HEK293 (cell line): ENCODE measurements around the gene CACNA1F.

Experiments used
- CTCF ChIA-PET: fragments of 350-600 bp; formaldehyde crosslinking; extraction: SDS; loops from one replicate; lab custom pipeline; 2021; ENCODE audit warnings: antibody characterized with exemption; lab: Yijun Ruan, JAX
- POLR2A ChIA-PET: fragments of 300-600 bp; formaldehyde crosslinking; extraction: SDS; loops from one replicate; lab custom pipeline; 2020; ENCODE audit warnings: antibody characterized with exemption, inconsistent platforms; lab: Yijun Ruan, JAX
- H3K27ac ChIP-seq: fragments of 200-500 bp; sonication (Bioruptor generic); 2 replicates; pipeline ENCODE4 v1.5.1; 2014; ENCODE audit warnings: low read depth, low read length, control low read depth, inconsistent platforms; ENCODE audit errors: extremely low read depth
- H3K36me3 ChIP-seq, 2 experiments: fragments of 200-500 bp in 1 of 2; sonication (Bioruptor generic) in 1 of 2; 1 replicate in 1 of 2; 2 replicates in 1 of 2; pipeline ENCODE4 v1.5.1; 2014 to 2017; ENCODE audit warnings: inconsistent platforms in 2 of 2, low read length in 2 of 2; ENCODE audit not compliant: control insufficient read depth in 2 of 2, insufficient read depth in 1 of 2
- H3K4me1 ChIP-seq: fragments of 200-500 bp; sonication (Bioruptor generic); 2 replicates; pipeline ENCODE4 v1.5.1; 2014; ENCODE audit warnings: mild to moderate bottlenecking, low read length, inconsistent platforms; ENCODE audit not compliant: control insufficient read depth, insufficient read depth
- H3K4me3 ChIP-seq: 2 replicates; pipeline ENCODE4 v1.5.1; 2011; ENCODE audit warnings: low read depth, mild to moderate bottlenecking, control low read depth, low read length, moderate library complexity
- H3K9me3 ChIP-seq: fragments of 200-500 bp; sonication (Bioruptor generic); 2 replicates; pipeline ENCODE4 v1.5.1; 2014; ENCODE audit warnings: low read depth, low read length, inconsistent platforms; ENCODE audit not compliant: control insufficient read depth, insufficient read depth
- AEBP2 ChIP-seq: fragments of 450-650 bp; formaldehyde crosslinking; IDR thresholded peaks from 2 replicates; pipeline ENCODE4 v1.5.1; 2016; ENCODE audit warnings: missing biosample characterization, missing genetic modification characterization, borderline replicate concordance
- EGR2 ChIP-seq: fragments of 450-650 bp; formaldehyde crosslinking; IDR thresholded peaks from 2 replicates; pipeline ENCODE4 v1.5.1; 2016; ENCODE audit warnings: low read depth, missing biosample characterization, missing genetic modification characterization
- GLIS1 ChIP-seq: fragments of 450-650 bp; formaldehyde crosslinking; IDR thresholded peaks from 2 replicates; pipeline ENCODE4 v1.5.1; 2016; ENCODE audit warnings: missing biosample characterization, missing genetic modification characterization
- KLF1 ChIP-seq: fragments of 450-650 bp; formaldehyde crosslinking; IDR thresholded peaks from 2 replicates; pipeline ENCODE4 v1.5.1; 2016; ENCODE audit warnings: missing biosample characterization, missing genetic modification characterization
- KLF9 ChIP-seq: fragments of 450-650 bp; formaldehyde crosslinking; IDR thresholded peaks from 2 replicates; pipeline ENCODE4 v1.5.1; 2016; ENCODE audit warnings: missing biosample characterization, missing genetic modification characterization, low read depth
- PATZ1 ChIP-seq: fragments of 450-650 bp; formaldehyde crosslinking; IDR thresholded peaks from 2 replicates; pipeline ENCODE4 v1.5.1; 2016; ENCODE audit warnings: missing biosample characterization, missing genetic modification characterization
- PRDM2 ChIP-seq: fragments of 450-650 bp; formaldehyde crosslinking; IDR thresholded peaks from 2 replicates; pipeline ENCODE4 v1.5.1; 2016; ENCODE audit warnings: missing biosample characterization, missing genetic modification characterization, borderline replicate concordance
- PRDM6 ChIP-seq: fragments of 450-650 bp; formaldehyde crosslinking; IDR thresholded peaks from 2 replicates; pipeline ENCODE4 v1.5.1; 2017; ENCODE audit warnings: missing biosample characterization, missing genetic modification characterization
- SCRT1 ChIP-seq: fragments of 450-650 bp; formaldehyde crosslinking; IDR thresholded peaks from 2 replicates; pipeline ENCODE4 v1.5.1; 2016; ENCODE audit warnings: missing biosample characterization, missing genetic modification characterization, borderline replicate concordance
- SP2 ChIP-seq: fragments of 450-650 bp; formaldehyde crosslinking; IDR thresholded peaks from 2 replicates; pipeline ENCODE4 v1.5.1; 2016; ENCODE audit warnings: missing biosample characterization, missing genetic modification characterization
- TCF7L2 ChIP-seq: IDR thresholded peaks from 2 replicates; pipeline ENCODE4 v1.6.1; 2011; ENCODE audit warnings: low read depth, mild to moderate bottlenecking, inconsistent platforms, low read length, moderate library complexity, borderline replicate concordance
- YY2 ChIP-seq: fragments of 450-650 bp; formaldehyde crosslinking; IDR thresholded peaks from 2 replicates; pipeline ENCODE4 v1.5.1; 2016; ENCODE audit warnings: missing biosample characterization, missing genetic modification characterization
- ZBTB8A ChIP-seq: fragments of 450-650 bp; formaldehyde crosslinking; IDR thresholded peaks from 2 replicates; pipeline ENCODE4 v1.5.1; 2016; ENCODE audit warnings: missing biosample characterization, missing genetic modification characterization
- ZFHX2 ChIP-seq: fragments of 450-650 bp; formaldehyde crosslinking; conservative IDR thresholded peaks from 2 replicates; pipeline ENCODE4 v1.5.1; 2016; ENCODE audit warnings: missing biosample characterization, missing genetic modification characterization
- ZFP3 ChIP-seq: fragments of 450-650 bp; formaldehyde crosslinking; IDR thresholded peaks from 2 replicates; pipeline ENCODE4 v1.5.1; 2016; ENCODE audit warnings: low read depth, missing biosample characterization, missing genetic modification characterization
- ZNF37A ChIP-seq: fragments of 450-650 bp; IDR thresholded peaks from 2 replicates; pipeline ENCODE4 v1.5.1; 2018; ENCODE audit warnings: missing biosample characterization, missing genetic modification characterization
- ZNF488 ChIP-seq: fragments of 450-650 bp; formaldehyde crosslinking; IDR thresholded peaks from 2 replicates; pipeline ENCODE4 v1.5.1; 2016; ENCODE audit warnings: missing biosample characterization, missing genetic modification characterization
- ZNF571 ChIP-seq: fragments of 450-650 bp; formaldehyde crosslinking; IDR thresholded peaks from 2 replicates; pipeline ENCODE4 v1.5.0; 2017; ENCODE audit warnings: missing biosample characterization, missing genetic modification characterization
- ZNF629 ChIP-seq: fragments of 450-650 bp; formaldehyde crosslinking; IDR thresholded peaks from 2 replicates; pipeline ENCODE4 v1.5.1; 2017; ENCODE audit warnings: missing biosample characterization, missing genetic modification characterization
- ZNF830 ChIP-seq: fragments of 450-650 bp; IDR thresholded peaks from 2 replicates; pipeline ENCODE4 v1.5.0; 2018; ENCODE audit warnings: missing biosample characterization, missing genetic modification characterization, low read depth, mild to moderate bottlenecking, moderate library complexity
- ZNF837 ChIP-seq: fragments of 450-650 bp; formaldehyde crosslinking; IDR thresholded peaks from 2 replicates; pipeline ENCODE4 v1.5.1; 2016; ENCODE audit warnings: missing biosample characterization, missing genetic modification characterization
- ZNF843 ChIP-seq: fragments of 450-650 bp; formaldehyde crosslinking; IDR thresholded peaks from 2 replicates; pipeline ENCODE4 v1.5.1; 2016; ENCODE audit warnings: missing biosample characterization, missing genetic modification characterization
- ZSCAN23 ChIP-seq: fragments of 450-650 bp; formaldehyde crosslinking; IDR thresholded peaks from 2 replicates; pipeline ENCODE4 v1.5.1; 2016; ENCODE audit warnings: missing biosample characterization, missing genetic modification characterization

Gene CACNA1F

GRCh38 chrX:49183701-49184281 is 49.3 kb downstream of the CACNA1F start:
- Histone ChIP-seq H3K36me3 (peaks cover 10 to 35% of the 10 kb centered on the region in 2 experiments; a peak in 2 of 3 replicates), H3K9me3 (no peaks in the 10 kb centered on the region), H3K27ac (no peak overlapping the region), H3K4me1 (peaks cover 2% of the 10 kb centered on the region; the same call in 1 of the 2 replicates), H3K4me3 (0 out of 2 replicates have a peak overlapping the region, but pooled peaks have one; percentile 2)
- TF ChIP-seq ZSCAN23 (tag by site-specific recombination) (no peak), KLF9 (tag by site-specific recombination) (no peak), ZNF571 (no peak), ZNF37A (tag by site-specific recombination) (no peak), ZNF629 (tag by site-specific recombination) (no peak), YY2 (tag by site-specific recombination) (no peak), AEBP2 (tag by site-specific recombination) (no peak), SP2 (tag by site-specific recombination) (no peak), KLF1 (tag by site-specific recombination) (peak; percentile 40; the same call in 1 of the 2 replicates), EGR2 (tag by site-specific recombination) (peak; percentile 19; the same call in 1 of the 2 replicates), ZNF843 (no peak), PATZ1 (tag by site-specific recombination) (no peak), ZFP3 (tag by site-specific recombination) (no peak), PRDM6 (no peak), ZNF488 (no peak), ZBTB8A (tag by site-specific recombination) (no peak), GLIS1 (tag by site-specific recombination) (no peak), ZNF837 (tag by site-specific recombination) (no peak), ZNF830 (tag by site-specific recombination) (no peak), TCF7L2 (no peak), ZFHX2 (tag by site-specific recombination) (0 out of 2 replicates have a peak, but pooled peaks have one; percentile 10), SCRT1 (tag by site-specific recombination) (no peak), PRDM2 (tag by site-specific recombination) (no peak)
- CTCF ChIA-PET, result interaction anchor here (0.6 to 1.1 kb wide), 3 partner anchors 9 to 1656 kb away, joined by 3 to 5 read pairs (median 3); no protein-coding TSS in a partner anchor
- POLR2A ChIA-PET, result interaction anchor here (0.9 to 2.8 kb wide), 6 partner anchors 12 to 104 kb away, joined by 3 to 18 read pairs (median 5); partner anchors contain the start of genes PLP2, PPP1R3F and WDR45
